HL-60 (cell line): ENCODE data around the gene OR1L6.

ENCODE experiments used
- CTCF ChIP-seq: IDR thresholded peaks from one replicate; pipeline ENCODE4 v1.5.1; 2011; ENCODE audit warnings: low read length, control low read depth, inconsistent platforms; ENCODE audit not compliant: insufficient read depth
- REST ChIP-seq: IDR thresholded peaks from 2 replicates; pipeline ENCODE4 v1.6.1; 2012; ENCODE audit warnings: low read depth; ENCODE audit not compliant: insufficient replicate concordance

- TF ChIP-seq CTCF (no peak), REST (no peak)
Observed at GRCh38 chr9:122779181-122779580, 37.1 kb downstream of the OR1L6 start.
